Tibial nerve (tissue), 3 donors: ENCODE results near the gene CABP4.

Experiments used
- POLR2A ChIP-seq, 2 donors: fragments of 450-650 bp; IDR thresholded peaks; one replicate each; pipeline ENCODE4 v1.6.1; 2017; ENCODE audit warnings: antibody characterized with exemption in 2 of 2, mild to moderate bottlenecking in 2 of 2, moderate library complexity in 2 of 2
- TF ChIP-seq, protein P1 (sequence below), 5 experiments: fragments of 200-600 bp in 3 of 5; fragments of 450-650 bp in 2 of 5; sonication (generic) in 3 of 5; IDR thresholded peaks; one replicate each; pipeline ENCODE4 v1.5.1; 2016 to 2019; ENCODE audit warnings: antibody characterized with exemption in 5 of 5, mild to moderate bottlenecking in 3 of 5, moderate library complexity in 2 of 5

DNA sequence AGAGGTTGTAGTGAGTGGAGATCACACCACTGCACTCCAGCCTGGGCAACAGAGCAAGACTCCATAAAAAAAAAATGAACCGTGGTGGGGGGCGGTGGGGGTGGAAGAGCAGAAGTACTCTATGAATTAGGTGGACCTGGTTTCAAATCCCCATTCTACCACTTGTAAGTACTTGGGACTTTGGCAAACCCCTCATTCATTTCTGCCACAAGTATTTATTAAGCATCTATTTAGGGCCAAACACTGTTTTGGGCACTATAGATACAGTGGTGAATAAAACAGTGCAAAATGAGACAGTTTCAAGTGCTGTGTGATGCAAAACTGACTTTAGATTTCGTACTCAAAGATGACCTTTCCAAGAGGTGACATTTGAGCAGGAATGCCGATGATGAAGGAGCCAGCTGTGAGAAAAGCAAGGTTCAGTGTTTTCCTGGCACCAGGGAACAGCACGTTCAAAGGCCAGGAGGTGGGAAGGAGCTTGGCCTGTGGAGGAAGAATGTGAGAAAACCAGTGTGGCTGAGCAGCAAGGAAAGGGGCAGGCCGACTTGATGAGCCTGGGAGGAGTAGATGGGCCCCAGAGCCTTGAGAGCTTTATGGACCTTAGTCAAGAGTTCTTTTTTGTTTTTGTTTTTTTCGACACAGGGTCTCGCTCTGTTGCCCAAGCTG is 15.3 kb downstream of the CABP4 start:
- TF ChIP-seq, protein P1, sequence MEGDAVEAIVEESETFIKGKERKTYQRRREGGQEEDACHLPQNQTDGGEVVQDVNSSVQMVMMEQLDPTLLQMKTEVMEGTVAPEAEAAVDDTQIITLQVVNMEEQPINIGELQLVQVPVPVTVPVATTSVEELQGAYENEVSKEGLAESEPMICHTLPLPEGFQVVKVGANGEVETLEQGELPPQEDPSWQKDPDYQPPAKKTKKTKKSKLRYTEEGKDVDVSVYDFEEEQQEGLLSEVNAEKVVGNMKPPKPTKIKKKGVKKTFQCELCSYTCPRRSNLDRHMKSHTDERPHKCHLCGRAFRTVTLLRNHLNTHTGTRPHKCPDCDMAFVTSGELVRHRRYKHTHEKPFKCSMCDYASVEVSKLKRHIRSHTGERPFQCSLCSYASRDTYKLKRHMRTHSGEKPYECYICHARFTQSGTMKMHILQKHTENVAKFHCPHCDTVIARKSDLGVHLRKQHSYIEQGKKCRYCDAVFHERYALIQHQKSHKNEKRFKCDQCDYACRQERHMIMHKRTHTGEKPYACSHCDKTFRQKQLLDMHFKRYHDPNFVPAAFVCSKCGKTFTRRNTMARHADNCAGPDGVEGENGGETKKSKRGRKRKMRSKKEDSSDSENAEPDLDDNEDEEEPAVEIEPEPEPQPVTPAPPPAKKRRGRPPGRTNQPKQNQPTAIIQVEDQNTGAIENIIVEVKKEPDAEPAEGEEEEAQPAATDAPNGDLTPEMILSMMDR (IDR thresholded peaks at IDR 0.05), result no peak
- TF ChIP-seq POLR2A (IDR thresholded peaks at IDR 0.05), result no peak
